ENCODE data around the gene SPECC1L. TPM values are rescaled to one million over a fixed set of nuclear protein-coding genes. Genes with fewer than 3 reads are reported as not detected.

The SPECC1L gene
- total and polyA plus RNA-seq, 3 experiments from 2014 or later, result 14.9 to 52.1 (median 51.9) TPM

GRCh38 chr22:24442352-24442744 lies 171.7 kb downstream of the SPECC1L start:
- H3K36me3 Mint-ChIP-seq, result peaks cover 6 to 64% (median 10%) of the 10 kb centered on the region in 3 donors
- CTCF ChIA-PET, result interaction anchor here (1.9 kb wide), 1 partner anchor 15 kb away, joined by 5 read pairs; the partner anchor contains the start of gene ADORA2A
- H3K27ac Mint-ChIP-seq, result peak overlapping the region in 1 of 8 donors; percentile 57
- POLR2A ChIA-PET, result no interaction called here
- no peaks in the 10 kb centered on the region for H3K27me3 Mint-ChIP-seq
- no peak overlapping the region for H3K4me3 Mint-ChIP-seq
- Histone ChIP-seq H3K36me3 (ENCODE audit: insufficient read depth, low read length) (peaks cover 40% of the 10 kb centered on the region), H3K4me3 (ENCODE audit: low read length) (no peak overlapping the region), H3K9me3 (ENCODE audit: low read length) (no peaks in the 10 kb centered on the region), H3K27me3 (ENCODE audit: insufficient read depth, low read length, poor library complexity, severe bottlenecking) (no peaks in the 10 kb centered on the region), H3K4me1 (ENCODE audit: insufficient read depth, low read length) (peaks cover 21% of the 10 kb centered on the region), H3K27ac (ENCODE audit: low read depth, low read length) (no peak overlapping the region)
- DNase-seq, result no peak
- H3K9me3 Mint-ChIP-seq, result no peaks in the 10 kb centered on the region
- peaks cover 24 to 71% (median 34%) of the 10 kb centered on the region in 3 donors for H3K4me1 Mint-ChIP-seq

GRCh38 chr22:24443668-24444067 lies 173.0 kb downstream of the SPECC1L start:
- Histone ChIP-seq H3K9me3 (ENCODE audit: low read length) (no peaks in the 10 kb centered on the region), H3K27me3 (ENCODE audit: insufficient read depth, low read length, poor library complexity, severe bottlenecking) (no peaks in the 10 kb centered on the region), H3K27ac (ENCODE audit: low read depth, low read length) (no peak overlapping the region), H3K36me3 (ENCODE audit: insufficient read depth, low read length) (peaks cover 28% of the 10 kb centered on the region), H3K4me1 (ENCODE audit: insufficient read depth, low read length) (peaks cover 8% of the 10 kb centered on the region), H3K4me3 (ENCODE audit: low read length) (no peak overlapping the region)
- Mint-ChIP-seq H3K27me3 (no peaks in the 10 kb centered on the region), H3K9me3 (no peaks in the 10 kb centered on the region), H3K4me1 (peaks cover 17 to 60% (median 21%) of the 10 kb centered on the region in 3 donors), H3K4me3 (no peak overlapping the region), H3K36me3 (peaks cover 6 to 51% (median 10%) of the 10 kb centered on the region in 3 donors), H3K27ac (peak overlapping the region in 2 of 8 donors; percentile 23 to 76)
- ChIA-PET CTCF (interaction anchor here (1.1 to 1.9 kb wide), 3 partner anchors 8 to 18 kb away, joined by 3 to 5 read pairs (median 4); partner anchors contain the start of gene ADORA2A), POLR2A (interaction anchor here (0.6 kb wide), 2 partner anchors 9 to 17 kb away, joined by 3 to 7 read pairs; no protein-coding TSS in a partner anchor)
- no peak for DNase-seq

- Mint-ChIP-seq H3K4me3 (no peak overlapping the region), H3K4me1 (peaks cover 16 to 59% (median 20%) of the 10 kb centered on the region in 3 donors), H3K27me3 (no peaks in the 10 kb centered on the region), H3K9me3 (no peaks in the 10 kb centered on the region), H3K36me3 (peaks cover 6 to 48% (median 10%) of the 10 kb centered on the region in 3 donors), H3K27ac (peak overlapping the region in 2 of 8 donors; percentile 17 to 27)
- POLR2A ChIA-PET, result interaction anchor here (0.6 kb wide), 1 partner anchor 10 kb away, joined by 3 read pairs; no protein-coding TSS in a partner anchor
- Histone ChIP-seq H3K9me3 (ENCODE audit: low read length) (no peaks in the 10 kb centered on the region), H3K36me3 (ENCODE audit: insufficient read depth, low read length) (peaks cover 28% of the 10 kb centered on the region), H3K4me1 (ENCODE audit: insufficient read depth, low read length) (peaks cover 6% of the 10 kb centered on the region), H3K4me3 (ENCODE audit: low read length) (no peak overlapping the region), H3K27me3 (ENCODE audit: insufficient read depth, low read length, poor library complexity, severe bottlenecking) (no peaks in the 10 kb centered on the region), H3K27ac (ENCODE audit: low read depth, low read length) (no peak overlapping the region)
- CTCF ChIA-PET, result interaction anchor here (1.4 to 1.9 kb wide), 2 partner anchors 9 to 17 kb away, joined by 4 to 5 read pairs; partner anchors contain the start of gene ADORA2A
- DNase-seq, result no peak
Observed at GRCh38 chr22:24444251-24444650, 173.6 kb downstream of the SPECC1L start.

- Mint-ChIP-seq H3K9me3 (no peaks in the 10 kb centered on the region), H3K4me1 (peaks cover 14 to 53% (median 20%) of the 10 kb centered on the region in 3 donors), H3K27ac (peak overlapping the region in 2 of 8 donors; percentile 14 to 38), H3K27me3 (no peaks in the 10 kb centered on the region), H3K4me3 (no peak overlapping the region), H3K36me3 (peaks cover 6 to 43% (median 10%) of the 10 kb centered on the region in 3 donors)
- peaks cover 28% of the 10 kb centered on the region for H3K36me3 ChIP-seq (ENCODE audit: insufficient read depth, low read length)
- ChIA-PET POLR2A (no interaction called here), CTCF (no interaction called here)
- peaks cover 6% of the 10 kb centered on the region for H3K4me1 ChIP-seq (ENCODE audit: insufficient read depth, low read length)
- no peak overlapping the region for H3K27ac ChIP-seq (ENCODE audit: low read depth, low read length)
- no peak overlapping the region for H3K4me3 ChIP-seq (ENCODE audit: low read length)
- H3K9me3 ChIP-seq (ENCODE audit: low read length), result no peaks in the 10 kb centered on the region
- no peaks in the 10 kb centered on the region for H3K27me3 ChIP-seq (ENCODE audit: insufficient read depth, low read length, poor library complexity, severe bottlenecking)
- no peak for DNase-seq
Observed at GRCh38 chr22:24444729-24445466, 174.3 kb downstream of the SPECC1L start.

- peaks cover 6 to 36% (median 13%) of the 10 kb centered on the region in 3 donors for H3K36me3 Mint-ChIP-seq
- H3K27ac Mint-ChIP-seq, result peak overlapping the region in 3 of 8 donors; percentile 16 to 24 (median 17)
- Histone ChIP-seq H3K36me3 (ENCODE audit: insufficient read depth, low read length) (peaks cover 26% of the 10 kb centered on the region), H3K9me3 (ENCODE audit: low read length) (no peaks in the 10 kb centered on the region), H3K4me1 (ENCODE audit: insufficient read depth, low read length) (peaks cover 6% of the 10 kb centered on the region), H3K4me3 (ENCODE audit: low read length) (no peak overlapping the region), H3K27ac (ENCODE audit: low read depth, low read length) (no peak overlapping the region), H3K27me3 (ENCODE audit: insufficient read depth, low read length, poor library complexity, severe bottlenecking) (no peaks in the 10 kb centered on the region)
- peaks cover 0 to 2% (median 0%) of the 10 kb centered on the region in 5 donors for H3K9me3 Mint-ChIP-seq
- CTCF ChIA-PET, result no interaction called here
- peaks cover 11 to 47% (median 18%) of the 10 kb centered on the region in 3 donors for H3K4me1 Mint-ChIP-seq
- no peak overlapping the region for H3K4me3 Mint-ChIP-seq
- H3K27me3 Mint-ChIP-seq, result no peaks in the 10 kb centered on the region
- no peak for DNase-seq
- POLR2A ChIA-PET, result interaction anchor here (0.7 kb wide), 1 partner anchor 120 kb away, joined by 3 read pairs; no protein-coding TSS in a partner anchor
Observed at GRCh38 chr22:24445481-24446259, 175.0 kb downstream of the SPECC1L start.

- Mint-ChIP-seq H3K27me3 (no peaks in the 10 kb centered on the region), H3K27ac (peak overlapping the region in 4 of 8 donors; percentile 16 to 27 (median 20)), H3K36me3 (peaks cover 2 to 31% (median 9%) of the 10 kb centered on the region in 3 donors), H3K4me3 (no peak overlapping the region), H3K4me1 (peaks cover 10 to 43% (median 13%) of the 10 kb centered on the region in 3 donors), H3K9me3 (peaks cover 0 to 3% (median 2%) of the 10 kb centered on the region in 5 donors)
- Histone ChIP-seq H3K4me3 (ENCODE audit: low read length) (no peak overlapping the region), H3K9me3 (ENCODE audit: low read length) (no peaks in the 10 kb centered on the region), H3K4me1 (ENCODE audit: insufficient read depth, low read length) (peaks cover 6% of the 10 kb centered on the region), H3K36me3 (ENCODE audit: insufficient read depth, low read length) (peaks cover 21% of the 10 kb centered on the region), H3K27ac (ENCODE audit: low read depth, low read length) (no peak overlapping the region), H3K27me3 (ENCODE audit: insufficient read depth, low read length, poor library complexity, severe bottlenecking) (no peaks in the 10 kb centered on the region)
- ChIA-PET POLR2A (no interaction called here), CTCF (no interaction called here)
- no peak for DNase-seq
Observed at GRCh38 chr22:24446260-24446611, 175.6 kb downstream of the SPECC1L start.

- ChIA-PET CTCF (no interaction called here), POLR2A (no interaction called here)
- Histone ChIP-seq H3K27ac (ENCODE audit: low read depth, low read length) (no peak overlapping the region), H3K9me3 (ENCODE audit: low read length) (no peaks in the 10 kb centered on the region), H3K36me3 (ENCODE audit: insufficient read depth, low read length) (no peaks in the 10 kb centered on the region), H3K27me3 (ENCODE audit: insufficient read depth, low read length, poor library complexity, severe bottlenecking) (no peaks in the 10 kb centered on the region), H3K4me1 (ENCODE audit: insufficient read depth, low read length) (no peaks in the 10 kb centered on the region), H3K4me3 (ENCODE audit: low read length) (no peak overlapping the region)
- peak overlapping the region in 1 of 8 donors; percentile 51 for H3K27ac Mint-ChIP-seq
- H3K4me1 Mint-ChIP-seq, result peaks cover 0 to 9% (median 0%) of the 10 kb centered on the region in 3 donors
- H3K36me3 Mint-ChIP-seq, result peaks cover 0 to 4% (median 2%) of the 10 kb centered on the region in 3 donors
- peaks cover 0 to 8% (median 4%) of the 10 kb centered on the region in 5 donors for H3K9me3 Mint-ChIP-seq
- H3K27me3 Mint-ChIP-seq, result no peaks in the 10 kb centered on the region
- H3K4me3 Mint-ChIP-seq, result no peak overlapping the region
- no peak for DNase-seq
Observed at GRCh38 chr22:24450610-24451009, 180.0 kb downstream of the SPECC1L start.

Data from CD8-positive, alpha-beta memory T cell (primary cell).